HG03097 (cell line): ENCODE results near the gene PPP2CA.
A peak's percentile ranks its signal among the peaks of the same experiment; 100 is the strongest.
"Not testable (repeated sequence)": the region's sequence is repeated elsewhere in the genome, so short reads cannot be mapped to it uniquely, and the experiment has no call there.

Experiments used
- ATAC-seq: cut with Tn5 transposase; IDR thresholded peaks from one replicate; pipeline ENCODE4 v1.9.1; 2021; ENCODE audit not compliant: unreplicated experiment, low FRiP score

Gene PPP2CA

GRCh38 chr5:134225780-134226440 is at the start of gene PPP2CA:
Gene PPP2CA (minus strand): TSS chr5:134226073. CDS start chr5:134225861, 212 bp downstream.
- ATAC-seq = peak; percentile 75

- ATAC-seq = no peak
Observed at GRCh38 chr5:134273642-134274395, 47.9 kb upstream of the PPP2CA start.

DNA sequence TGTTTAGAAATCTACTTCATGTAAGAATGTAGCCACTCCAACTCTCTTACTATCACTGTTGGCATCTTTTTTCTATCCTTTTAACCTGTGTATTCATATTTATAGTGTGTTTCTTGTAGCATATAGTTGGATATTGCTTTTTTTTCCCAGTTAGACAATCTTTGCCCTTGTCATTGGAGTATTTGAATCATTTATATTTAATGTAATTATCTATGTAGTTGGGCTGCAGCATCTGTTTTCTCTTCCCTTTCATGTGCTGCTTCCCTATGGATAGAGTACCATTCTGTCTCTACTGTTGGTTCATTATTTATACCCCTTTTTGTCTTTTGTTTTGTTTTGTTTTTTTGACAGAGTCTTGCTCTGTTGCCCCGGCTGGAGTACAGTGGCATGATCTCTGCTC is 45.2 kb upstream of the PPP2CA start:
- no peak for ATAC-seq

- no peak for ATAC-seq
Observed at GRCh38 chr5:134268919-134269318, 43.0 kb upstream of the PPP2CA start.

DNA sequence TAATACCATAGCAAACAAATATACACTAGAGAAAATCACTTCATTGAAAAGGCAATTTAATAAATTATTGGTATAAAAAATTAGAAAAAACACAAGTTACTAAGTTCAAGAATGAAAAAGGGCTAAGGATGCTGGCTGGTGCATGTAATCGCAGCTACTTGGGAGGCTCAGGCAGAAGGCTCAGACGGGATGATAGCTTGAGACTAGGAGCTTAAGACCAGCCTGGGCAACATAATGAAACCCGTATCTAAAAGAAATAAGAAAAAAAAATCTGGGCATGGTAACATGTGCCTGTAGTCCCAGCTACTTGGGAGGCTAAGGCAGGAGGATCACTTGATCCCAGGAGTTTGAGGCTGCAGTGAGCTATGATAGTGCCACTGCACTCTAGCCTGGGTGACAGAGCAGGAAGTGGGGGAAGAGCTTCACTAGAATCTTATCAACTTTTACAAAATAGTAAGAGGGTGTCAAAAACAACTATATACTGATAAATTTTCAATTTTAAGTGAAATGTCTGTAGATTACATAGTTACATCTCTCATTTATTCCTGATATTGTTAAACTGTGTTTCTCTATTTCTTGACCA is 42.2 kb upstream of the PPP2CA start:
- ATAC-seq = no peak

DNA sequence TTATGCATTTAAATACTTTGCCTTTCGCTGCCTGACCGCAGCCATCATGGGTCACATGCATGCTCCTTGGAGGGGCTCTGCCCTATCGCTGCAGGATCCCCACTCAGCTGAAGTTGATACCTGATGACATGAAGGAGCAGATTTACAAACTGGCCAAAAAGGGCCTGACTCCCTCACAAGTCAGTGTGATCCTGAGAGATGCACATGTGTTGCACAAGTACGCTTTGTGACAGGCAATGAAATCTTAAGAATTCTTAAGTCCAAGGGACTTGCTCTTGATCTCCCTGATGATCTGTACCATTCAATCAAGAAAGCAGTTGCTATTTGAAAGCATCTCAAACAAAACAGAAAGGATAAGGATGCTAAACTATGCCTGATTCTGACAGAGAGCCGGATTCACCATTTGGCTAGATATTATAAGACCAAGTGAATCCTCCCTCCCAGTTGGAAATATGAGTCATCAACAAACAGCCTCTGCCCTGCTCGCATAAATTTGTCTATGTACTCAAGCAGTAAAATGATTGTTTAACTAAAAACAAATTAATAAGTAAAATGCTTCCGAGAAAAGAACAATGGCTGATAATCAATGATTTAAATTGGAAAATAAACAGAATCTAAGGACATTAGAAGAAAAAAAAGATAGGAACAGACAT is 41.6 kb upstream of the PPP2CA start:
- ATAC-seq = no peak

DNA sequence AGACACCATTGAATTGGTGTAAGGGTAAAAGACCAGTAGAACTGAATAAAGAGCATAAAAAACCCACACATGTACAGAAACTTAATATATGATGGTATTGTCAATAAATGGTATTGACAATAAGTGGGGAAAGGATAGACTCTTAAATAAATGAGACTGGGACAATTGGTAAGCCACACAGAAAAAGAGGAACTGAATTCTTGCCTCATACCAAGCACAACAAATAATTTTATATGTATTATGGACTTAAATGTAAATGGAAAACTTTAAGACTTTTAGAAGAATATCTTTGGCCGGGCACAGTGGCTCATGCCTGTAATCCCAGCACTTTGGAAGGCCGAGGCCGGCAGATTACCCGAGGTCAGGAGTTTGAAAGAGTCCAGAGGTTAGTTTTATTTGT is 37.9 kb upstream of the PPP2CA start:
- ATAC-seq = no peak

- ATAC-seq = not testable (repeated sequence)
Observed at GRCh38 chr5:134262629-134263028, 36.8 kb upstream of the PPP2CA start.

DNA sequence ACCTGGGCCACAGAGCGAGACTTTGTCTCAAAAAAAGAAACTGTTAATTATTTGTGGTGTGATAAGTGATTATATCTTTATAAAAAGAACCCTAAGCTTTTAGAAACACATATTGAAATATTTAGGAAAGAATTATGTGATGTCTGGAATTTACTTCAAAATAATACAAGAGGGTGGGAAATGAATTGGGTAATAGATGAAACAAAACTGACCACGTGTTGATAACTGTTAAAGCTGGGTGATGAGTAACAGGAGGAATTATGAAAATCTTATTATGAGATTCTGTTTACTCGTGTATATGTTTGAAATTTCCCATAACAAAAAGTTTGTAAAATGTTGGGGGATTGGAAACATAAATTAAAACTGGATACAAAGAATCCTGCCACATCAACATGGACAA is 33.0 kb upstream of the PPP2CA start:
- no peak for ATAC-seq

DNA sequence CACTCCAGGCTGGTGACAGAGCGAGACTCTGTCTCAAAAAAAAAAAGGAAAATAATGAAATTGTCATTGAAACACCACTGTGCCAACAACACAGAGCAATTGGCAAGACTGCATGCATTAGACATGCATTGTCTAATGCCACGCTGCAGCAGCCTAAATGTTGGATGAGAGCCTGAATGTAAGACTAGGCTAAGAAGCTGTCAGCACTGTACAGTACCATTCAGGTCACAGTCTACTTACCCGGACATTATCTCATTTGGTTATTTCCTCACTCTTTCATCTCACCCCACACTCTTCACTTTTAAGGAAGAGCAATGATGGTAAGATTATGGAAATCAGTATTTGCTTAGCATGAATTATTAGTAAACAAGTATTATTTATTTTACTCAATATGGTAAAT is 31.3 kb upstream of the PPP2CA start:
- no peak for ATAC-seq

- ATAC-seq = no peak
Observed at GRCh38 chr5:134255418-134256150, 29.7 kb upstream of the PPP2CA start.

- not testable (repeated sequence) for ATAC-seq
Observed at GRCh38 chr5:134253368-134254153, 27.7 kb upstream of the PPP2CA start.

- no peak for ATAC-seq
Observed at GRCh38 chr5:134252671-134253070, 26.8 kb upstream of the PPP2CA start.

GRCh38 chr5:134250949-134251348 is 25.1 kb upstream of the PPP2CA start:
- ATAC-seq = no peak

DNA sequence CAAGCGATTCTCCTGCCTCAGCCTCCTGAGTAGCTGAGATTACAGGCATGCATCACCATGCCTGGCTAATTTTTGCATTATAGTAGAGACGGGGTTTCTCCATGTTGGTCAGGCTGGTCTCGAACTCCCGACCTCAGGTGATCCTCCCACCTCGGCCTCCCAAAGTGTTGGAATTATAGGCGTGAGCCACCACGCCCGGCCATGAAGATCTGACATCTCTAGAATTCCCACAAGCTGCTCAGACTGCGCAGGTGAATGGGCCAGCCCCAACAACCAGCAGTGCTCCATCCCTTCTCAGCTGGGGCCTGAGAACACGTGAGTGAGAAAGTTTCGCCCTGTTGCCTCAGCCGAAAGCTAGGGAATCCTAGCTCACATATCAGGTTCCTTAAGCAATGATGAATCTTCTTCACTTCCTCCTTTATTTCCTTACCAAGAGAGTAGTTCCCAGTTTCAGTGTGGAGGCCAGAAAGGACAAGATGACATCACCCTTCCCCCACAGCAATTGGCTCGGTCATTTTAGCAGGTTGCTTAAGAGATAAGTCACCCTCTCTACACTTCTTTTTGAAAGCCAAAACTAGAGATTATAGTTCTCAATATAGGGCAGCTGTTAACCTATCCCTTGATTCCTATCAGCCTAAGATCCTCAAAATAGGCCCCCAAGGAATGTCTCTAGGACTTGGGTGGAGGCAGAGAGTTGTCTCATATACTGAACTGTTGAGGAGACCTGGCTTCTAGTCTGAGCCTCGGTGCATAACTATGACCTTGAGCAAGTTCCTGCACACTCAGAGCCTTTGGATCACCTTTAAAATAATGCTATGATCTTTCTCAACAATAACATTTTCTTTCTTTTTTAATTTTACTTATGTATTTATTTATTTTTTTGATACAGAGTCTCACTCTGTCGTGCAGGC is 23.9 kb upstream of the PPP2CA start:
- ATAC-seq = no peak

GRCh38 chr5:134248256-134248655 is 22.4 kb upstream of the PPP2CA start:
- ATAC-seq = no peak

GRCh38 chr5:134247428-134248224 is 21.8 kb upstream of the PPP2CA start:
- no peak for ATAC-seq

DNA sequence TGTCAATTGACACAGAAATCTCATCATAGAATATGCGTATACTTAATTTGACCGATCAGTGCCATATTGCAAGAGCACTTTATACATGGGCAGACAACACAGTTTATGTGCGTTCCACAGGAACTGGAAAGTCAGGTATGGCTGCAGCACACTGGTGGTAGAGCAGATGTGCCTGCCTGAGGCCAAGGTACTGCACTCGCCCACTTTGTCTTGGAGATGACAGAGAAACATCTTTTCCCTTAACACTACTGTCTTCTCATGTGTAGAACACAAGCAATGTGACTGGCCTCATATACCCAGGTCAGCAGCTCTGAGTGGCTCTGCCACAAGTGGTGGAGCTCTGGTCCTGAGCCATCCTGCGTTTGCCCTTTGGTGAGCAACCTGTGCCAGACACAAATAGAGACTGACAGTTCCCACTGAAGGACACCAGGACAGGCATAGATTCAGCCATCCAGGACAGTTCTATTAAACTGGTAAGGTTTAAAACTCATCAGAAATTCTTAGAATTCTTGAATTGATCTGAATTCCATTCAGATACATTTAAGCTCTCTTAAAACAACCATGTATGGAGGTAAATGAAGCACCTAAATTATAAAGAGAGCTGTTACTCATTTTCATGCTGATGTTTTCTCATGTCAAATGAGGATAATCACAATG is 21.0 kb upstream of the PPP2CA start:
- ATAC-seq = no peak
